ENCODE results near the gene TMEM219. TPM values are rescaled to one million over a fixed set of nuclear protein-coding genes. Genes with fewer than 3 reads are reported as not detected.

Gene TMEM219
- total RNA-seq, 1 experiment from 2014 or later: 57.7 TPM

DNA sequence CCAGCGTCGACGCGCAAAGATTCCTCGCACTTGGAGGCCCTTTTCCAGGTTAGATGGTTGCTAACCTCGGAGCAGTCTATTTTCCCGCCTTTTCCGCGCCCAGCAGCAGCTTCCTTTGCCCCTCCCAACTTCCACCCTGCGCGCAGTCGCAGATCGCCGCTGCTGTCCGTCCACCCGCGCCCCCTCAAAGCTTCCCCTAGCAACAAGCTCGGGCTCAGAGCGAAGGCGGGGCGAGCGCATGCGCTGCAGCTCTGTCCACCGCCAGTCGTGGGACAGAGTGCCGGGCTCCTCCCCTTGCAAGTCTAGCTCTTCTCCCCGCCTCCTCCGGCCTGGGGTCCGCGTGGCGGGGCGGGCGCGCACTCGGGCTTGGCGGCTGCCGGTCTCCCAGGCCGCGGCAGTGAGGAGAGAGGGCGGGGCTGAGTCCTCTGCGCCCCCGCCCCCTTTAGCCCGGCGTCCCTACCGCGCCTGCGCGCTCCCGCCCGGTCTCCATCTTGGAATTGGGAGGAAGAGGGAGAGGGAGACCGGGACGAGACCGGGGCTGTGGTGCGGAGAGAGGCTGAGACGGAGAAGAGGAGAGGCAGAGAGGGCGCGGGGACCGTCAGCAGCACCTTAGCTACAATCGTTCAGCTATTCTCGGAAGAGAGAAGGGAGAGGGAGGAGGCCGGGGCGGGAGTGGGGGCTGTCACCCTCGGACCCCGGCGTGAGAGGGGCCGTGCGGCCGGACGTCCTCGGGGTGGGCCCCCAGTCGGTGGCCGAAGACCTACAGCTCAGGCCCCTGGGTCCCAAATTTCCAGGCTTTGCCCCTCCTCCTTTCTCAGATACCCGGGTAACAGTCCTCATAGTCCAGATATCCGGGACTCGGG lies 11.7 kb downstream of the TMEM219 start, which contains the start of gene TAOK2:
TSS of gene TAOK2 (plus strand) at position 485 of the 863 bp plus-strand sequence. CDS start 3,905 bp downstream, outside the sequence.
- Mint-ChIP-seq H3K27ac (ENCODE audit: unreplicated experiment) (peak within 1 kb of the TSS; percentile 77), H3K9me3 (ENCODE audit: unreplicated experiment) (no peaks in the 10 kb centered on the region), H3K36me3 (ENCODE audit: insufficient read depth, unreplicated experiment) (peaks cover 35% of the 10 kb centered on the region), H3K4me3 (ENCODE audit: unreplicated experiment) (peak within 1 kb of the TSS; percentile 88), H3K4me1 (ENCODE audit: low read depth, unreplicated experiment) (peaks cover 16% of the 10 kb centered on the region), H3K27me3 (ENCODE audit: insufficient read depth, unreplicated experiment) (no peaks in the 10 kb centered on the region)
- TF ChIP-seq, protein P1, sequence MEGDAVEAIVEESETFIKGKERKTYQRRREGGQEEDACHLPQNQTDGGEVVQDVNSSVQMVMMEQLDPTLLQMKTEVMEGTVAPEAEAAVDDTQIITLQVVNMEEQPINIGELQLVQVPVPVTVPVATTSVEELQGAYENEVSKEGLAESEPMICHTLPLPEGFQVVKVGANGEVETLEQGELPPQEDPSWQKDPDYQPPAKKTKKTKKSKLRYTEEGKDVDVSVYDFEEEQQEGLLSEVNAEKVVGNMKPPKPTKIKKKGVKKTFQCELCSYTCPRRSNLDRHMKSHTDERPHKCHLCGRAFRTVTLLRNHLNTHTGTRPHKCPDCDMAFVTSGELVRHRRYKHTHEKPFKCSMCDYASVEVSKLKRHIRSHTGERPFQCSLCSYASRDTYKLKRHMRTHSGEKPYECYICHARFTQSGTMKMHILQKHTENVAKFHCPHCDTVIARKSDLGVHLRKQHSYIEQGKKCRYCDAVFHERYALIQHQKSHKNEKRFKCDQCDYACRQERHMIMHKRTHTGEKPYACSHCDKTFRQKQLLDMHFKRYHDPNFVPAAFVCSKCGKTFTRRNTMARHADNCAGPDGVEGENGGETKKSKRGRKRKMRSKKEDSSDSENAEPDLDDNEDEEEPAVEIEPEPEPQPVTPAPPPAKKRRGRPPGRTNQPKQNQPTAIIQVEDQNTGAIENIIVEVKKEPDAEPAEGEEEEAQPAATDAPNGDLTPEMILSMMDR (IDR thresholded peaks at IDR 0.05; ENCODE audit: insufficient read depth in 1 of 2, low read depth in 1 of 2, low read length in 1 of 2, severe bottlenecking in 1 of 2, unreplicated experiment in 1 of 2): no peak
- Histone ChIP-seq H3K4me3 (ENCODE audit: low read depth, low read length) (peak within 1 kb of the TSS; percentile 50), H3K4me1 (0 out of 2 replicates have a peak, but pooled peaks cover 9% of the 10 kb centered on the region), H3K9me3 (no peaks in the 10 kb centered on the region), H3K36me3 (ENCODE audit: control insufficient read depth, insufficient read depth, low read length) (0 out of 2 replicates have a peak, but pooled peaks cover 3% of the 10 kb centered on the region), H3K27me3 (replicated peaks; ENCODE audit: control insufficient read depth, insufficient read depth, low read length) (no peaks in the 10 kb centered on the region)
- BruUV-seq (replicated peaks): no TSS peak
- intact Hi-C loops (cut with micrococcal nuclease; ENCODE audit: unreplicated experiment): loop anchor here (1.0 to 10.0 kb wide), 2 partner anchors 47 to 109 kb away; partner anchors contain the start of genes CDIPT and KCTD13
- DNase-seq: peak; percentile 99
- ChIA-PET POLR2A (interaction anchor here (0.6 to 1.5 kb wide), 16 partner anchors 11 to 295 kb away, joined by 3 to 18 read pairs (median 6); partner anchors contain the start of genes ALDOA, ASPHD1, HIRIP3 and KCTD13), CTCF (interaction anchor here (0.6 to 1.5 kb wide), 19 partner anchors 12 to 478 kb away, joined by 3 to 13 read pairs (median 4); partner anchors contain the start of genes ASPHD1, HIRIP3, KCTD13 and PAGR1)

- peaks cover 36% of the 10 kb centered on the region for H3K36me3 Mint-ChIP-seq (ENCODE audit: insufficient read depth, unreplicated experiment)
- Histone ChIP-seq H3K4me3 (ENCODE audit: low read depth, low read length) (peak overlapping the region; percentile 50), H3K9me3 (no peaks in the 10 kb centered on the region), H3K4me1 (0 out of 2 replicates have a peak, but pooled peaks cover 9% of the 10 kb centered on the region), H3K36me3 (ENCODE audit: control insufficient read depth, insufficient read depth, low read length) (peaks cover 5% of the 10 kb centered on the region), H3K27me3 (replicated peaks; ENCODE audit: control insufficient read depth, insufficient read depth, low read length) (no peaks in the 10 kb centered on the region)
- H3K4me3 Mint-ChIP-seq (ENCODE audit: unreplicated experiment): peak overlapping the region; percentile 88
- TF ChIP-seq, protein P1 (IDR thresholded peaks at IDR 0.05; ENCODE audit: insufficient read depth in 1 of 2, low read depth in 1 of 2, low read length in 1 of 2, severe bottlenecking in 1 of 2, unreplicated experiment in 1 of 2): no peak
- intact Hi-C loops (cut with micrococcal nuclease; ENCODE audit: unreplicated experiment): loop anchor here (10.0 kb wide), 1 partner anchor 110 kb away; the partner anchor contains the start of gene CDIPT
- CTCF ChIA-PET: interaction anchor here (1.5 kb wide), 2 partner anchors 13 to 48 kb away, joined by 9 to 13 read pairs; partner anchors contain the start of genes KCTD13 and TMEM219
- H3K27ac Mint-ChIP-seq (ENCODE audit: unreplicated experiment): peak overlapping the region; percentile 77
- POLR2A ChIA-PET: interaction anchor here (1.1 to 1.4 kb wide), 2 partner anchors 91 to 294 kb away, joined by 3 to 12 read pairs; partner anchors contain the start of gene ALDOA
- H3K9me3 Mint-ChIP-seq (ENCODE audit: unreplicated experiment): no peaks in the 10 kb centered on the region
- TSS peak; percentile 21 for BruUV-seq (replicated peaks)
- H3K27me3 Mint-ChIP-seq (ENCODE audit: insufficient read depth, unreplicated experiment): no peaks in the 10 kb centered on the region
- DNase-seq: no peak
- H3K4me1 Mint-ChIP-seq (ENCODE audit: low read depth, unreplicated experiment): peaks cover 16% of the 10 kb centered on the region
These were observed 12.6 kb downstream of the TMEM219 start for GRCh38 chr16:29974291-29975133.
